Measurements from ENCODE around the gene DCAF8.

The DCAF8 gene

GRCh38 chr1:160222546-160222945 lies 39.8 kb downstream of the DCAF8 start:
- DNase-seq, result no peak

GRCh38 chr1:160221089-160221488 lies 41.3 kb downstream of the DCAF8 start:
- no peak for DNase-seq

GRCh38 chr1:160220301-160220700 lies 42.0 kb downstream of the DCAF8 start:
- DNase-seq, result no peak

- DNase-seq, result peak; percentile 83
Measured at GRCh38 chr1:160219062-160219929, 43.1 kb downstream of the DCAF8 start.

- peak; percentile 89 for DNase-seq
Measured at GRCh38 chr1:160217481-160218051, 44.8 kb downstream of the DCAF8 start.

GRCh38 chr1:160216301-160216700 lies 46.0 kb downstream of the DCAF8 start:
- DNase-seq, result no peak

- no peak for DNase-seq
Measured at GRCh38 chr1:160214481-160215140, 47.7 kb downstream of the DCAF8 start.

- no peak for DNase-seq
Measured at GRCh38 chr1:160211046-160211790, 51.1 kb downstream of the DCAF8 start.

- DNase-seq, result no peak
Measured at GRCh38 chr1:160210561-160210960, 51.8 kb downstream of the DCAF8 start.

GRCh38 chr1:160209321-160210046 lies 52.9 kb downstream of the DCAF8 start:
- peak; percentile 18 for DNase-seq

GRCh38 chr1:160208557-160209320 lies 53.6 kb downstream of the DCAF8 start:
- no peak for DNase-seq

- DNase-seq, result no peak
Measured at GRCh38 chr1:160207771-160208556, 54.4 kb downstream of the DCAF8 start.

- DNase-seq, result no peak
Measured at GRCh38 chr1:160207118-160207650, 55.2 kb downstream of the DCAF8 start.

- peak; percentile 95 for DNase-seq
Measured at GRCh38 chr1:160206421-160207117, 55.8 kb downstream of the DCAF8 start.

- DNase-seq, result peak; percentile 65
Measured at GRCh38 chr1:160206036-160206389, 56.3 kb downstream of the DCAF8 start.

- DNase-seq, result peak; percentile 89
Measured at GRCh38 chr1:160205242-160206035, 56.9 kb downstream of the DCAF8 start, which contains the start of gene PEA15. PEA15 (plus strand) TSS chr1:160205384; CDS start chr1:160211545, 6,161 bp downstream.

GRCh38 chr1:160204526-160205241 lies 57.7 kb downstream of the DCAF8 start:
- peak; percentile 50 for DNase-seq

- DNase-seq, result no peak
Measured at GRCh38 chr1:160200786-160201185, 61.6 kb downstream of the DCAF8 start.

Data from NCI-H69 (cell line).